ENCODE results near the gene KLK1. TPM values are rescaled to one million over a fixed set of nuclear protein-coding genes. Genes with fewer than 3 reads are reported as not detected.

Gene KLK1
- polyA plus RNA-seq, 1 experiment, result 0.15 TPM

GRCh38 chr19:50801107-50801506 is 22.5 kb downstream of the KLK1 start:
- ChIA-PET CTCF (interaction anchor here (1.4 kb wide), 1 partner anchor 121 kb away, joined by 4 read pairs; no protein-coding TSS in a partner anchor), POLR2A (no interaction called here)
- Histone ChIP-seq H3K4me3 (ENCODE audit: low read depth, low read length) (no peak overlapping the region), H3K27me3 (ENCODE audit: control insufficient read depth, insufficient read depth, low read length) (no peaks in the 10 kb centered on the region), H3K36me3 (ENCODE audit: control insufficient read depth, insufficient read depth, low read length) (peaks cover 22% of the 10 kb centered on the region)
- DNase-seq (ENCODE audit: low read depth), result no peak
- TF ChIP-seq CTCF (IDR thresholded peaks at IDR 0.05; ENCODE audit: insufficient read depth, low read depth, low read length), result no peak

GRCh38 chr19:50799547-50799851 is 24.1 kb downstream of the KLK1 start:
- CTCF ChIA-PET, result no interaction called here
- DNase-seq (ENCODE audit: low read depth), result no peak
- TF ChIP-seq CTCF (IDR thresholded peaks at IDR 0.05; ENCODE audit: insufficient read depth, low read depth, low read length), result no peak
- no peaks in the 10 kb centered on the region for H3K27me3 ChIP-seq (ENCODE audit: control insufficient read depth, insufficient read depth, low read length)
- H3K4me3 ChIP-seq (ENCODE audit: low read depth, low read length), result no peak overlapping the region
- POLR2A ChIA-PET, result no interaction called here
- peaks cover 22% of the 10 kb centered on the region for H3K36me3 ChIP-seq (ENCODE audit: control insufficient read depth, insufficient read depth, low read length)

GRCh38 chr19:50798659-50799546 is 24.7 kb downstream of the KLK1 start:
- H3K27me3 ChIP-seq (ENCODE audit: control insufficient read depth, insufficient read depth, low read length), result no peaks in the 10 kb centered on the region
- TF ChIP-seq CTCF (IDR thresholded peaks at IDR 0.05; ENCODE audit: insufficient read depth, low read depth, low read length), result no peak
- no peak for DNase-seq (ENCODE audit: low read depth)
- peaks cover 22% of the 10 kb centered on the region for H3K36me3 ChIP-seq (ENCODE audit: control insufficient read depth, insufficient read depth, low read length)
- H3K4me3 ChIP-seq (ENCODE audit: low read depth, low read length), result no peak overlapping the region
- ChIA-PET POLR2A (no interaction called here), CTCF (interaction anchor here (0.6 to 1.4 kb wide), 3 partner anchors 93 to 1112 kb away, joined by 3 to 4 read pairs (median 3); no protein-coding TSS in a partner anchor)

GRCh38 chr19:50797781-50798658 is 25.6 kb downstream of the KLK1 start:
- peaks cover 22% of the 10 kb centered on the region for H3K36me3 ChIP-seq (ENCODE audit: control insufficient read depth, insufficient read depth, low read length)
- no peak for TF ChIP-seq CTCF (IDR thresholded peaks at IDR 0.05; ENCODE audit: insufficient read depth, low read depth, low read length)
- no peak overlapping the region for H3K4me3 ChIP-seq (ENCODE audit: low read depth, low read length)
- ChIA-PET CTCF (interaction anchor here (0.6 to 1.4 kb wide), 3 partner anchors 92 to 1111 kb away, joined by 3 to 4 read pairs (median 3); no protein-coding TSS in a partner anchor), POLR2A (no interaction called here)
- no peak for DNase-seq (ENCODE audit: low read depth)
- H3K27me3 ChIP-seq (ENCODE audit: control insufficient read depth, insufficient read depth, low read length), result no peaks in the 10 kb centered on the region

DNA sequence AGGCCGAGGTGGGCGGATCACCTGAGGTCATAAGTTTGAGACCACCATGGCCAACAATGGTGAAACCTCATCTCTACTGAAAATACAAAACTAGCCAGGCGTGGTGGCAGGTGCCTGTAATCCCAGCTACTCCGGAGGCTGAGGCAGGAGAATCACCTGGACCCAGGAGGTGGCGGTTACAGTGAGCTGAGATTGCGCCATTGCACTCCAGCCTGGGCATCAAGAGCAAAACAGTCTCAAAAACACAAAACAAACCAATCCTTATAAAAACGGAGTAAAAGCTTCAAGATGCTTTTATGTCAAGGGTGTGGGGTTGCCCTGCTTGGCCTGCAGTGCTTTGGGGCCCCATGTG is 26.2 kb downstream of the KLK1 start:
- POLR2A ChIA-PET, result no interaction called here
- CTCF ChIA-PET, result interaction anchor here (0.9 kb wide), 1 partner anchor 9 kb away, joined by 3 read pairs; no protein-coding TSS in a partner anchor
- peaks cover 22% of the 10 kb centered on the region for H3K36me3 ChIP-seq (ENCODE audit: control insufficient read depth, insufficient read depth, low read length)
- no peak for TF ChIP-seq CTCF (IDR thresholded peaks at IDR 0.05; ENCODE audit: insufficient read depth, low read depth, low read length)
- H3K4me3 ChIP-seq (ENCODE audit: low read depth, low read length), result no peak overlapping the region
- no peaks in the 10 kb centered on the region for H3K27me3 ChIP-seq (ENCODE audit: control insufficient read depth, insufficient read depth, low read length)
- DNase-seq (ENCODE audit: low read depth), result no peak
